Panc1 (cell line): ENCODE data around the gene TM4SF5. TPM values are rescaled to one million over a fixed set of nuclear protein-coding genes. Genes with fewer than 3 reads are reported as not detected.

Experiments
- ATAC-seq: fragments of 200-7000 bp; cut with Tn5 transposase; 2 replicates; pipeline ENCODE4 v1.9.1; 2020; ENCODE audit warnings: mild to moderate bottlenecking, moderate library complexity
- BruUV-seq: library from RNA; stranded (reverse); fragments of 400-500 nt; replicated peaks from 2 replicates; lab custom pipeline; 2021; lab: Mats Ljungman, UMichigan
- CTCF ChIA-PET: fragments of 300-600 bp; sonication (Branson Sonifier 250); formaldehyde crosslinking; loops from one replicate; lab custom pipeline; 2022; ENCODE audit warnings: antibody characterized with exemption; lab: Charles Lee
- POLR2A ChIA-PET: fragments of 300-600 bp; sonication (Branson Sonifier 250); formaldehyde crosslinking; loops from one replicate; lab custom pipeline; 2022; ENCODE audit warnings: antibody characterized with exemption; lab: Charles Lee
- DNase-seq: peaks from one replicate; pipeline ENCODE4 v3.0.0-alpha.2; 2010; ENCODE audit warnings: low read depth, low spot score
- H3K27ac ChIP-seq: 2 replicates; pipeline ENCODE4 v1.5.1; 2011; ENCODE audit warnings: mild to moderate bottlenecking, low read length, inconsistent platforms
- H3K27me3 ChIP-seq: fragments of 200-500 bp; sonication (Bioruptor generic); 2 replicates; pipeline ENCODE4 v1.6.0; 2014; ENCODE audit warnings: low read length, inconsistent platforms; ENCODE audit not compliant: control insufficient read depth, insufficient read depth
- H3K36me3 ChIP-seq: fragments of 200-500 bp; sonication (Bioruptor generic); 2 replicates; pipeline ENCODE4 v1.5.1; 2014; ENCODE audit warnings: inconsistent platforms, mild to moderate bottlenecking, low read length, moderate library complexity; ENCODE audit not compliant: control insufficient read depth, insufficient read depth
- H3K4me1 ChIP-seq: 2 replicates; pipeline ENCODE4 v1.5.1; 2011; ENCODE audit warnings: inconsistent platforms, mild to moderate bottlenecking, low read length, moderate library complexity; ENCODE audit not compliant: control insufficient read depth, insufficient read depth
- H3K4me3 ChIP-seq, 2 experiments: 2 replicates each; pipeline ENCODE4 v1.5.1; 2011 to 2012; ENCODE audit warnings: low read depth in 2 of 2, low read length in 2 of 2, mild to moderate bottlenecking in 2 of 2, inconsistent platforms in 1 of 2, moderate library complexity in 1 of 2
- H3K9me3 ChIP-seq: fragments of 200-500 bp; sonication (Bioruptor generic); 2 replicates; pipeline ENCODE4 v1.5.1; 2014; ENCODE audit warnings: low read depth, mild to moderate bottlenecking, inconsistent platforms, low read length, moderate library complexity; ENCODE audit not compliant: control insufficient read depth, insufficient read depth
- CTCF ChIP-seq: fragments of 450-650 bp; IDR thresholded peaks from 2 replicates; pipeline ENCODE4 v1.5.1; 2017; ENCODE audit warnings: mild to moderate bottlenecking
- POLR2AphosphoS5 ChIP-seq: IDR thresholded peaks from 2 replicates; pipeline ENCODE4 v1.6.1; 2012; ENCODE audit warnings: mild to moderate bottlenecking, low read depth, low read length, moderate library complexity
- REST ChIP-seq, 2 experiments: IDR thresholded peaks; 2 replicates each; pipeline ENCODE4 v1.6.1; 2011 to 2012; ENCODE audit warnings: low read depth in 2 of 2, control low read depth in 1 of 2, low read length in 1 of 2, mild to moderate bottlenecking in 1 of 2, moderate library complexity in 1 of 2; ENCODE audit not compliant: insufficient read depth in 1 of 2
- SIN3A ChIP-seq: IDR thresholded peaks from 2 replicates; pipeline ENCODE4 v1.6.1; 2012; ENCODE audit warnings: low read depth, mild to moderate bottlenecking, low read length, moderate library complexity, borderline replicate concordance; ENCODE audit not compliant: insufficient read depth
- TCF7L2 ChIP-seq: IDR thresholded peaks from 2 replicates; pipeline ENCODE4 v1.6.1; 2011; ENCODE audit warnings: mild to moderate bottlenecking, low read depth, low read length, inconsistent platforms
- in situ Hi-C: cut with HindIII; loops from 2 replicates; pipeline ENCODE4 v1.10.0; 2016; ENCODE audit warnings: low sequenced_read_pairs, low pct_unique_long_range_greater_than_20kb
- intact Hi-C: fragments of 100-400 bp; cut with micrococcal nuclease; formaldehyde crosslinking; loops from one replicate; pipeline ENCODE4 v1.10.0; 2022; ENCODE audit not compliant: unreplicated experiment
- total RNA-seq: library from RNA; stranded (reverse); gene quantifications from one replicate; pipeline ENCODE4 v1.2.1, GENCODE V29; 2021; ENCODE audit not compliant: unreplicated experiment

TM4SF5 gene
- total RNA-seq, 1 experiment from 2014 or later, result not detected

GRCh38 chr17:4790705-4791088 is 19.0 kb downstream of the TM4SF5 start:
- ATAC-seq (no peak), DNase-seq (no peak)
- Histone ChIP-seq H3K9me3 (no peaks in the 10 kb centered on the region), H3K27me3 (no peaks in the 10 kb centered on the region), H3K27ac (peak overlapping the region; percentile 23; the same call in 1 of the 2 replicates), H3K4me1 (peaks cover 6% of the 10 kb centered on the region), H3K4me3 (peak overlapping the region; percentile 59 to 67), H3K36me3 (no peaks in the 10 kb centered on the region; the same call in 1 of the 2 replicates)
- ChIA-PET CTCF (interaction anchor here (0.6 to 1.5 kb wide), 3 partner anchors 9 to 80 kb away, joined by 3 to 17 read pairs (median 4); partner anchors contain the start of gene ARRB2), POLR2A (interaction anchor here (0.5 to 0.7 kb wide), 3 partner anchors 34 to 112 kb away, joined by 3 to 12 read pairs (median 5); no protein-coding TSS in a partner anchor)
- TF ChIP-seq CTCF, result no peak
- TF ChIP-seq POLR2AphosphoS5, result no peak; the same call in 1 of the 2 replicates
- TF ChIP-seq TCF7L2, result no peak
- no peak for TF ChIP-seq SIN3A
- TF ChIP-seq REST (IDR thresholded peaks at IDR 0.05; ENCODE audit: insufficient read depth in 1 of 2, low read depth in 2 of 2, low read length in 1 of 2), result no peak
- intact Hi-C loops, result no loop called here
- in situ Hi-C loops, result no loop called here
- BruUV-seq, result no TSS peak

- no peaks in the 10 kb centered on the region for H3K9me3 ChIP-seq
- H3K36me3 ChIP-seq, result no peaks in the 10 kb centered on the region; the same call in none of the 2 replicates
- BruUV-seq, result no TSS peak
- ATAC-seq (no peak), DNase-seq (no peak)
- peak overlapping the region in 1 of 2 experiments; percentile 100; a peak in 2 of 4 replicates for H3K4me3 ChIP-seq
- CTCF ChIA-PET, result no interaction called here
- TF ChIP-seq TCF7L2, result no peak
- POLR2A ChIA-PET, result no interaction called here
- intact Hi-C loops (no loop called here), in situ Hi-C loops (no loop called here)
- no peaks in the 10 kb centered on the region for H3K27me3 ChIP-seq
- no peaks in the 10 kb centered on the region for H3K4me1 ChIP-seq
- peak overlapping the region; percentile 20; the same call in 1 of the 2 replicates for H3K27ac ChIP-seq
Measured at GRCh38 chr17:4795168-4795567, 23.5 kb downstream of the TM4SF5 start.

GRCh38 chr17:4796552-4796920 is 24.9 kb downstream of the TM4SF5 start:
- POLR2A ChIA-PET, result interaction anchor here (0.5 to 0.7 kb wide), 2 partner anchors 19 to 49 kb away, joined by 4 to 8 read pairs; no protein-coding TSS in a partner anchor
- no peak for DNase-seq
- H3K27ac ChIP-seq, result peak overlapping the region; percentile 94
- no peaks in the 10 kb centered on the region; the same call in none of the 2 replicates for H3K36me3 ChIP-seq
- in situ Hi-C loops (no loop called here), intact Hi-C loops (no loop called here)
- CTCF ChIA-PET, result interaction anchor here (0.5 to 1.3 kb wide), 2 partner anchors 9 to 84 kb away, joined by 3 to 5 read pairs; no protein-coding TSS in a partner anchor
- TF ChIP-seq REST (IDR thresholded peaks at IDR 0.05; ENCODE audit: insufficient read depth in 1 of 2, low read depth in 2 of 2, low read length in 1 of 2) (no peak), SIN3A (no peak), TCF7L2 (no peak), POLR2AphosphoS5 (no peak), CTCF (no peak)
- no peaks in the 10 kb centered on the region for H3K27me3 ChIP-seq
- ATAC-seq, result peak; percentile 83
- no peaks in the 10 kb centered on the region for H3K4me1 ChIP-seq
- H3K4me3 ChIP-seq, result peak overlapping the region; percentile 97 to 100
- no peaks in the 10 kb centered on the region for H3K9me3 ChIP-seq
- BruUV-seq, result TSS peak; percentile 97
